Measurements from ENCODE around the gene CCDC186.

The CCDC186 gene

DNA sequence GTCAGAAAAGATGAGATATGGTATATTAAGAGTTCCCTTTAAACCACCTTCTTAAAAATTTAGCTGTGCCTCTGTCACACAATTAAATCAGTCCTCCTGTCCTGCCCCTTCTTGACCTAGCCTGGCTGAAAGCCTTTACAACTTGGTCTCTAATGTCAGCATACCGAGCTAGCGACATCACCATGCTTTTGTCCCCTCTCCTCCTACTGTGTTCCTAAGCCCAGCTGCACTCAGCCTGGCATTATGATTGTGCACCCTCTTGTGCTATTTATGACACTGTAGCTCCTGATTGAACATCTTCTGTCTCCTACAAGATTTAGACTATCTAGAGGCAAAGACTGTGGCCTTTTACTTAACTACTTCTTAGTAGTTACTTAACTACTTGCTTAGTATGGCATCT lies 34.3 kb upstream of the CCDC186 start:
- DNase-seq (ENCODE audit: low read depth) = no peak
- TF ChIP-seq, protein P1, sequence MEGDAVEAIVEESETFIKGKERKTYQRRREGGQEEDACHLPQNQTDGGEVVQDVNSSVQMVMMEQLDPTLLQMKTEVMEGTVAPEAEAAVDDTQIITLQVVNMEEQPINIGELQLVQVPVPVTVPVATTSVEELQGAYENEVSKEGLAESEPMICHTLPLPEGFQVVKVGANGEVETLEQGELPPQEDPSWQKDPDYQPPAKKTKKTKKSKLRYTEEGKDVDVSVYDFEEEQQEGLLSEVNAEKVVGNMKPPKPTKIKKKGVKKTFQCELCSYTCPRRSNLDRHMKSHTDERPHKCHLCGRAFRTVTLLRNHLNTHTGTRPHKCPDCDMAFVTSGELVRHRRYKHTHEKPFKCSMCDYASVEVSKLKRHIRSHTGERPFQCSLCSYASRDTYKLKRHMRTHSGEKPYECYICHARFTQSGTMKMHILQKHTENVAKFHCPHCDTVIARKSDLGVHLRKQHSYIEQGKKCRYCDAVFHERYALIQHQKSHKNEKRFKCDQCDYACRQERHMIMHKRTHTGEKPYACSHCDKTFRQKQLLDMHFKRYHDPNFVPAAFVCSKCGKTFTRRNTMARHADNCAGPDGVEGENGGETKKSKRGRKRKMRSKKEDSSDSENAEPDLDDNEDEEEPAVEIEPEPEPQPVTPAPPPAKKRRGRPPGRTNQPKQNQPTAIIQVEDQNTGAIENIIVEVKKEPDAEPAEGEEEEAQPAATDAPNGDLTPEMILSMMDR (IDR thresholded peaks at IDR 0.05; ENCODE audit: low read depth, low read length, missing control alignments) = no peak
- no peak overlapping the region for H3K4me3 ChIP-seq (ENCODE audit: low read depth, low read length)
- in situ Hi-C loops (cut with HindIII; ENCODE audit: low sequenced_read_pairs) = no loop called here

DNA sequence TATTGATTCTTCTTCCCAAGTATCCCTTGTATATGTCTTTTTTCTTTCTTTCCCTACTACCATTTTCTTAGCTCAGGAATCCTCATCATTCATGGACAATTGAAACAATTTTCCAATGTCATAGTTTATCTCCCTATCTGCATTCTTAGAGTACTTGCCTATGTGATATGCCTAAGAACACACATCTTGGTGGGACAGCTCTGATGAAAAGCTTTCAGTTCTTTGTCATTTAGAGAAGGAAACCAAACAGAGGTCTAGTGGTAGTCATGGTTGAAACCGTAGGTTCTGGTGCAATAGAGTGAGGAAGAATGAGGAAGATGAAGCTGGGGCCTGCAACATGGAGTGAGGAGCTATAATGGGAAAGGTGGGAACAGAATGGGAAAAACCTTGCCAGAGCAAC lies 33.3 kb upstream of the CCDC186 start:
- DNase-seq (ENCODE audit: low read depth) = no peak
- in situ Hi-C loops (cut with HindIII; ENCODE audit: low sequenced_read_pairs) = no loop called here
- no peak overlapping the region for H3K4me3 ChIP-seq (ENCODE audit: low read depth, low read length)
- TF ChIP-seq, protein P1 (IDR thresholded peaks at IDR 0.05; ENCODE audit: low read depth, low read length, missing control alignments) = no peak

DNA sequence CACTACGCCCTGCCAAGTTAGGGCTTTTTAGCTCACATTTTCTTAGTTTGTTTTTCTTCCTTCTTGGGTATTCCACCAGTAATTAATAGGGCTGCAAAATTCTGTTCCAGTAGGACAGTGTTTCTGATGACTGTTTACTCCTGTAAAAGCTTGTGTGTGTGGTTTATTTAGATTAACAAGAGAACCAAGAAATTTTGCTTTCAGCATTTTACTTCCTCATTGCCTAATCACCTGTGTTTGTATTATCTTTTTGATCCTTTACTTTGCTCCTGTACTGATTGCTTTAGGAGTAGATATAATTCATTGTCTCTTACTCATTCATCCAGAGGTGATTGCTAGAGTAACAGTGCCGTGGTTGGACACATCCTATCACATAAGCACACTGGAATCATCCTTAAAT lies 32.9 kb upstream of the CCDC186 start:
- in situ Hi-C loops (cut with HindIII; ENCODE audit: low sequenced_read_pairs) = no loop called here
- no peak for DNase-seq (ENCODE audit: low read depth)
- no peak overlapping the region for H3K4me3 ChIP-seq (ENCODE audit: low read depth, low read length)
- TF ChIP-seq, protein P1 (IDR thresholded peaks at IDR 0.05; ENCODE audit: low read depth, low read length, missing control alignments) = no peak

DNA sequence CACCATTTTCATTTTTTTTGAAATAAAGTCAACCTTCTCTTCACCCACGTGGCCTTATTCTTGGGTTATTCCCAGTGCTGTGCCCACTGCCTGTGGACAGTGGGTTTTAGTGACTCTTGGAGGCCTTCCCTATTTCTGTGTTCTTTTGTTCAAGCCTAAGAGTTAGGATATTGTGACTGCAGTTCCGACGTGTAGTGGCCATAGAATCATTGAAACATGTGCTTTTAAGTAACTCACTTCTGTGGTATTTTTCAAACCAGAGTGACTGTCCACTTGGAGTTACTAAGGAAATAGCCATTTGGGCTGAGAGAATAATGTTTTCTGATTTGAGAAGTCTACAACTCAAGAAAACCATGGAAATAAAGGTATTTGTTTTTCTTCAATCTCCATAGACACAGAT lies 28.8 kb upstream of the CCDC186 start:
- DNase-seq (ENCODE audit: low read depth) = no peak
- no peak overlapping the region for H3K4me3 ChIP-seq (ENCODE audit: low read depth, low read length)
- TF ChIP-seq, protein P1 (IDR thresholded peaks at IDR 0.05; ENCODE audit: low read depth, low read length, missing control alignments) = no peak
- in situ Hi-C loops (cut with HindIII; ENCODE audit: low sequenced_read_pairs) = no loop called here

DNA sequence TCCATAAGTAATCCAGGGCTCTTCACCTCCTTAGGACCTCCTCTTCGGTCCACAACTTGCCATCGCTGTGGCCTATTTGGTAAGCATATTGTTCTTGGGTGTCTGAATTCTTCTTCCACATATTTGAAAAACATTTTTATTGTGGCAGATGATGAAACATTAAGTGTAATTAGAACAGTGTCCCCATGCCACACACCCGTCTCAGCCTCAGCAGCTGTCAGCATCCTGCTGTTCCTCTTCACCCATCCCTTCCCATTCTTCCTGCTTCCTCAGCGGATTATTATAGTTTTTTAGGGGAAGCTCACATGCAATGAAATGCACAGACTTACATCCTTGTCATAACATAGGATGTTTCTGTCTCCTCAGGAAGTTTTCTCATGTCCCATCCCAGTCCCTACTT lies 25.2 kb upstream of the CCDC186 start:
- no peak for DNase-seq (ENCODE audit: low read depth)
- H3K4me3 ChIP-seq (ENCODE audit: low read depth, low read length) = no peak overlapping the region
- TF ChIP-seq, protein P1 (IDR thresholded peaks at IDR 0.05; ENCODE audit: low read depth, low read length, missing control alignments) = no peak
- in situ Hi-C loops (cut with HindIII; ENCODE audit: low sequenced_read_pairs) = no loop called here

DNA sequence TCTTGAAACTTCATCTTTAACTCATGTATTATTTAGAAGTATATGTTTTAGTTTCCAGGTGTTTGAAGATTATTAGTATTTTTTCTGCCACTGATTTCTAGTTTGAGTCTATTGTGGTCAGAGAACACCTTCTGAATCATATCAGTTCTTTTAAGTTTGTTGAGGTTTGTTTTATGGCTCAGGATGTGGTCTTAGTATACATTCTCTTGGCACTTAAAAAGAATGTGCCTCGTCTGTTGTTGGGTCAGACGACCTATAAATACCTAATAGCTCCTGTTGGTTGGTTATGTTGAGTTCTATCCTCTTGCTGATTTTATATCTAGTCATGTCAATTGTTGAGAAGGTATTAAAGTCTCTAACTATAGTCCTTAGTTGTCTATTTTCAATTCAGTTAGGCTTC lies 21.1 kb upstream of the CCDC186 start:
- no peak overlapping the region for H3K4me3 ChIP-seq (ENCODE audit: low read depth, low read length)
- in situ Hi-C loops (cut with HindIII; ENCODE audit: low sequenced_read_pairs) = no loop called here
- no peak for DNase-seq (ENCODE audit: low read depth)
- TF ChIP-seq, protein P1 (IDR thresholded peaks at IDR 0.05; ENCODE audit: low read depth, low read length, missing control alignments) = no peak

DNA sequence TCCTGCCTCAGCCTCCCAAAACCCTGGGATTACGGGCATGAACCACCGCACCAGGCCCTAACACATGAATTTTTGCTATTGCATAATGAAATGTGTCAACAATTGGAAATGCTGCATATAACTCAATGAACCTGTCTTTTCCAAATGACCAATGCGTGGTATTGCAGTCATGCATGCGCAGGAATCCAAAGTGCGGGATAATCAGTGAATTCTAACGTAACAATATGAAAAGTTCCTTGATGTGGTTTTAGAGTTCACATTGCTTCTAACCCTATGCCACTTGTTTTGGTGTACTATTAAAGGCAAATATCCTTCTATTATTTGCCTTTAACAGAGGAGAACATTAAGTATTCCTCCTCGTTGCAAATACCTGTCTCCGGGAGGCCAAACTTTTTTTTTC lies 15.7 kb upstream of the CCDC186 start:
- DNase-seq (ENCODE audit: low read depth) = no peak
- no peak overlapping the region for H3K4me3 ChIP-seq (ENCODE audit: low read depth, low read length)
- in situ Hi-C loops (cut with HindIII; ENCODE audit: low sequenced_read_pairs) = no loop called here
- TF ChIP-seq, protein P1 (IDR thresholded peaks at IDR 0.05; ENCODE audit: low read depth, low read length, missing control alignments) = no peak

All from astrocyte of the cerebellum (primary cell).